ENCODE results near the gene RTN4RL1. TPM values are rescaled to one million over a fixed set of nuclear protein-coding genes. Genes with fewer than 3 reads are reported as not detected.
A peak's percentile ranks its signal among the peaks of the same experiment; 100 is the strongest.

RTN4RL1 gene
- total and polyA plus RNA-seq, 4 donors: 0.65 to 7.3 (median 2.4) TPM

DNA sequence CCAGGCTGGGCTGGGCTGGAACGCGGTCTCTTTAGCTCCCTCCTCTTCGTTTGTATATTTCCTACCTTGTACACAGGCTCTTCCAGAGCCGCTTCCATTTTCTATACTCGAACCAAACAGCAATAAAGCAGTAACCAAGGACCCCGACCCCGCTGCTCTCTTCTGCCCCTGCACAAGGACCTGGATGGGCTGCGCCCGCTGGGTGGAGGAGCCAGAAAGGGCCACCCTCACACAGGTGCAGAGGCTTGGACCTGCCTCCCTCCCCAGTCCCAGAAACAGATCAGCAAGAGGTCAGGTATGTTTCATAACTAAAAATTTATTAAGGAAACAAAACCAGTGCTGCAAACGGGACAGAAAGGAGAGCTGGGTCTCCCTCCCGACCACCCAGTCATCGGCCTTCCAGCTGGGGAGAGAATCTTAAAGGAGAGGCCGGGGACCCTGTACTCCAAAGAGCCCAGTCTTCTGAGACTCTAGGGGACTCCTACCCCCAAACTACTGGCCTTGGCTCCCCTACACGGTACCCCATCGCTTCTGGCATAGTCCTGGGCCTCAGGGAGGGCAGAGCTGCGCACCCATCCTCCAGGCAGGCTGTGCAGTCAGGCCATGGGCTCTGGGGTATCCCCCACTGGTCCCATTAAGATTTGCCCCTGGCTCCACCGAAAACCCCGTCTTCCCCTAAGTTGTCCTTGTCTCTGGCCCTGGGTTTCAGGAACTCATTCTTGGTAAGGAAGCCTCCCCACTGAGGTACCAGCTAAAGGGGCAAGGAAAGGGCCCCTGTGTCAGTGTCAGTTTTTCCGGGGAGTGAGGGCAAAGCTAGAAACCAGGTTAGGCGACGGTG, 34.6 kb upstream of the RTN4RL1 start:
- Histone ChIP-seq H3K9me3 (ENCODE audit: control insufficient read depth in 4 of 4, insufficient read depth in 3 of 4, low read length in 3 of 4) (peaks cover 0 to 2% (median 0%) of the 10 kb centered on the region in 4 donors), H3K36me3 (ENCODE audit: control insufficient read depth in 4 of 4, insufficient read depth in 4 of 4, low read length in 4 of 4) (peaks cover 0 to 51% (median 24%) of the 10 kb centered on the region in 4 donors), H3K27ac (ENCODE audit: low read depth in 1 of 2, low read length in 1 of 2) (peak overlapping the region; percentile 62 to 76), H3K4me3 (no peak overlapping the region), H3K9ac (ENCODE audit: insufficient read depth in 1 of 2, low read length in 2 of 2) (peak overlapping the region; percentile 11 to 58), H3K27me3 (ENCODE audit: control insufficient read depth in 3 of 3, insufficient read depth in 3 of 3, low read length in 2 of 3) (peaks cover 0 to 3% (median 2%) of the 10 kb centered on the region in 3 donors), H3K4me1 (ENCODE audit: control insufficient read depth in 5 of 5, insufficient read depth in 5 of 5, low read length in 5 of 5) (peaks cover 0 to 62% (median 26%) of the 10 kb centered on the region in 5 donors)
- TF ChIP-seq, protein P1, sequence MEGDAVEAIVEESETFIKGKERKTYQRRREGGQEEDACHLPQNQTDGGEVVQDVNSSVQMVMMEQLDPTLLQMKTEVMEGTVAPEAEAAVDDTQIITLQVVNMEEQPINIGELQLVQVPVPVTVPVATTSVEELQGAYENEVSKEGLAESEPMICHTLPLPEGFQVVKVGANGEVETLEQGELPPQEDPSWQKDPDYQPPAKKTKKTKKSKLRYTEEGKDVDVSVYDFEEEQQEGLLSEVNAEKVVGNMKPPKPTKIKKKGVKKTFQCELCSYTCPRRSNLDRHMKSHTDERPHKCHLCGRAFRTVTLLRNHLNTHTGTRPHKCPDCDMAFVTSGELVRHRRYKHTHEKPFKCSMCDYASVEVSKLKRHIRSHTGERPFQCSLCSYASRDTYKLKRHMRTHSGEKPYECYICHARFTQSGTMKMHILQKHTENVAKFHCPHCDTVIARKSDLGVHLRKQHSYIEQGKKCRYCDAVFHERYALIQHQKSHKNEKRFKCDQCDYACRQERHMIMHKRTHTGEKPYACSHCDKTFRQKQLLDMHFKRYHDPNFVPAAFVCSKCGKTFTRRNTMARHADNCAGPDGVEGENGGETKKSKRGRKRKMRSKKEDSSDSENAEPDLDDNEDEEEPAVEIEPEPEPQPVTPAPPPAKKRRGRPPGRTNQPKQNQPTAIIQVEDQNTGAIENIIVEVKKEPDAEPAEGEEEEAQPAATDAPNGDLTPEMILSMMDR (IDR thresholded peaks at IDR 0.05; ENCODE audit: control extremely low read depth, extremely low read depth): no peak
- ATAC-seq (ENCODE audit: insufficient read depth, low FRiP score) (no peak), DNase-seq (peak in 2 of 3 donors; percentile 10 to 15)
- 60 to 72% methylated on average over 21 of the region's 21 CpGs for WGBS, 2 donors

DNA sequence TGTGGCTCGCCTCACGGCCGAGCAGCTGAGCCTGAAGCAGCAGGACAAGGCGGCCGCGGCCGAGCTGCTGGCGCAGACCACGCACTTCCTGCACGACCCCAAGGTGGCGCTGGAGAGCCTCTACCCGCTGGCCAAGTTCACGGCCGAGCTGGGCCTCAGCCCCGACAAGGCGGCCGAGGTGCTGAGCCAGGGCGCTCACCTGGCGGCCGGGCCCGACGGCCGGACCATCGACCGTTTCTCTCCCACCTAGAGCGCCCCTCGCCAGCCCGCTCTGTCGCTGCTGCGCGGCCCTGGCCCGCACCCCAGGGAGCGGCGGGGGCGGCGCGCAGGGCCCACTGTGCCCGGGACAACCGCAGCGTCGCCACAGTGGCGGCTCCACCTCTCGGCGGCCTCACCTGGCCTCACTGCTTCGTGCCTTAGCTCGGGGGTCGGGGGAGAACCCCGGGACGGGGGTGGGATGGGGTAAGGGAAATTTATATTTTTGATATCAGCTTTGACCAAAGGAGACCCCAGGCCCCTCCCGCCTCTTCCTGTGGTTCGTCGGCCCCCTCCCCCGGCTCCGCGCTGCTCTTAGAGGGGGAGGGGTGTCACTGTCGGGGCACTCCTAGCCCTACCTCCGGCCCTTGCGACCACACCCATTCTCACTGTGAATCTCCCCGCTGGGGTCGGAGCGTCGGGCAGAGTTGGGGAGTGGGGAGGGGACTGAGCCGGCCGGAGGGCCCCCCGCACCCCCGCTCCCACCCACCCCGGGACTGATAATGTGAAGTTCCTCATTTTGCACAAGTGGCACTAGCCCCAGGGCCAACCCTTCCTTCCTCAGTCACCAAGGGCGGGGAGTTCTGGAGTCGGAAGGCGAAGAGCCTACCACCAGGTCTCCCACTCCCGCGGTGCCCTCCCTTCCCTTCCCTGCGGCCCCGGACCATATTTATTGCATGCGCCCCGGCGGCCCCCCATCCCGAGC, 33.7 kb upstream of the RTN4RL1 start:
- WGBS, 2 donors: 9 to 25% methylated on average over 70 to 78 of the region's 78 CpGs
- DNase-seq: peak; percentile 61 to 82 (median 76)
- peak; percentile 48 for ATAC-seq (ENCODE audit: insufficient read depth, low FRiP score)
- peak overlapping the region; percentile 62 to 78 for H3K27ac ChIP-seq (ENCODE audit: low read depth in 1 of 2, low read length in 1 of 2)
- H3K9ac ChIP-seq (ENCODE audit: insufficient read depth in 1 of 2, low read length in 2 of 2): peak overlapping the region; percentile 11 to 42
- peaks cover 0 to 2% (median 0%) of the 10 kb centered on the region in 4 donors for H3K9me3 ChIP-seq (ENCODE audit: control insufficient read depth in 4 of 4, insufficient read depth in 3 of 4, low read length in 3 of 4)
- H3K4me1 ChIP-seq (ENCODE audit: control insufficient read depth in 5 of 5, insufficient read depth in 5 of 5, low read length in 5 of 5): peaks cover 0 to 66% (median 31%) of the 10 kb centered on the region in 5 donors
- H3K27me3 ChIP-seq (ENCODE audit: control insufficient read depth in 3 of 3, insufficient read depth in 3 of 3, low read length in 2 of 3): peaks cover 0 to 5% (median 2%) of the 10 kb centered on the region in 3 donors
- TF ChIP-seq, protein P1 (IDR thresholded peaks at IDR 0.05; ENCODE audit: control extremely low read depth, extremely low read depth): peak; percentile 58
- peaks cover 0 to 46% (median 21%) of the 10 kb centered on the region in 4 donors for H3K36me3 ChIP-seq (ENCODE audit: control insufficient read depth in 4 of 4, insufficient read depth in 4 of 4, low read length in 4 of 4)
- H3K4me3 ChIP-seq: no peak overlapping the region

DNA sequence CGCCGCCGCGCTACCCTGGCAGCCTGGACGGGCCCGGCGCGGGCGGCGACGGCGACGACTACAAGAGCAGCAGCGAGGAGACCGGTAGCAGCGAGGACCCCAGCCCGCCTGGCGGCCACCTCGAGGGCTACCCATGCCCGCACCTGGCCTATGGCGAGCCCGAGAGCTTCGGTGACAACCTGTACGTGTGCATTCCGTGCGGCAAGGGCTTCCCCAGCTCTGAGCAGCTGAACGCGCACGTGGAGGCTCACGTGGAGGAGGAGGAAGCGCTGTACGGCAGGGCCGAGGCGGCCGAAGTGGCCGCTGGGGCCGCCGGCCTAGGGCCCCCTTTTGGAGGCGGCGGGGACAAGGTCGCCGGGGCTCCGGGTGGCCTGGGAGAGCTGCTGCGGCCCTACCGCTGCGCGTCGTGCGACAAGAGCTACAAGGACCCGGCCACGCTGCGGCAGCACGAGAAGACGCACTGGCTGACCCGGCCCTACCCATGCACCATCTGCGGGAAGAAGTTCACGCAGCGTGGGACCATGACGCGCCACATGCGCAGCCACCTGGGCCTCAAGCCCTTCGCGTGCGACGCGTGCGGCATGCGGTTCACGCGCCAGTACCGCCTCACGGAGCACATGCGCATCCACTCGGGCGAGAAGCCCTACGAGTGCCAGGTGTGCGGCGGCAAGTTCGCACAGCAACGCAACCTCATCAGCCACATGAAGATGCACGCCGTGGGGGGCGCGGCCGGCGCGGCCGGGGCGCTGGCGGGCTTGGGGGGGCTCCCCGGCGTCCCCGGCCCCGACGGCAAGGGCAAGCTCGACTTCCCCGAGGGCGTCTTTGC, 32.8 kb upstream of the RTN4RL1 start:
- H3K4me1 ChIP-seq (ENCODE audit: control insufficient read depth in 5 of 5, insufficient read depth in 5 of 5, low read length in 5 of 5): peaks cover 0 to 59% (median 31%) of the 10 kb centered on the region in 5 donors
- WGBS, 2 donors: 42 to 48% methylated on average over 89 to 98 of the region's 98 CpGs
- peaks cover 0 to 2% (median 0%) of the 10 kb centered on the region in 4 donors for H3K9me3 ChIP-seq (ENCODE audit: control insufficient read depth in 4 of 4, insufficient read depth in 3 of 4, low read length in 3 of 4)
- H3K4me3 ChIP-seq: no peak overlapping the region
- peaks cover 0 to 5% (median 2%) of the 10 kb centered on the region in 3 donors for H3K27me3 ChIP-seq (ENCODE audit: control insufficient read depth in 3 of 3, insufficient read depth in 3 of 3, low read length in 2 of 3)
- H3K27ac ChIP-seq (ENCODE audit: low read depth in 1 of 2, low read length in 1 of 2): peak overlapping the region; percentile 78 to 83
- peaks cover 0 to 45% (median 18%) of the 10 kb centered on the region in 4 donors for H3K36me3 ChIP-seq (ENCODE audit: control insufficient read depth in 4 of 4, insufficient read depth in 4 of 4, low read length in 4 of 4)
- H3K9ac ChIP-seq (ENCODE audit: insufficient read depth in 1 of 2, low read length in 2 of 2): peak overlapping the region in 1 of 2 donors; percentile 42
- DNase-seq (peak; percentile 49 to 54 (median 53)), ATAC-seq (ENCODE audit: insufficient read depth, low FRiP score) (no peak)
- TF ChIP-seq, protein P1 (IDR thresholded peaks at IDR 0.05; ENCODE audit: control extremely low read depth, extremely low read depth): no peak
